ENCODE results near the gene ZNF26. TPM values are rescaled to one million over a fixed set of nuclear protein-coding genes. Genes with fewer than 3 reads are reported as not detected.
"Not testable (repeated sequence)": the region's sequence is repeated elsewhere in the genome, so short reads cannot be mapped to it uniquely, and the experiment has no call there.

Gene ZNF26
- total RNA-seq, 4 donors from 2014 or later: 10.5 to 23.4 (median 11.8) TPM

GRCh38 chr12:132966676-132967415 is 19.3 kb upstream of the ZNF26 start:
- H3K27me3 ChIP-seq: no peaks in the 10 kb centered on the region
- peaks cover 16% of the 10 kb centered on the region for H3K36me3 ChIP-seq
- no peak overlapping the region for H3K4me3 ChIP-seq
- H3K27ac ChIP-seq: no peak overlapping the region
- peaks cover 28% of the 10 kb centered on the region for H3K9me3 ChIP-seq
- 91% methylated on average over 6 of the region's 12 CpGs for WGBS
- TF ChIP-seq CTCF (IDR thresholded peaks at IDR 0.05) (no peak), EP300 (IDR thresholded peaks at IDR 0.05) (no peak), POLR2AphosphoS5 (IDR thresholded peaks at IDR 0.05) (no peak), POLR2A (IDR thresholded peaks at IDR 0.05) (no peak)
- no peak for DNase-seq (ENCODE audit: low spot score in 2 of 2)
- H3K4me1 ChIP-seq: no peaks in the 10 kb centered on the region

GRCh38 chr12:132967736-132968135 is 18.4 kb upstream of the ZNF26 start:
- no peaks in the 10 kb centered on the region for H3K4me1 ChIP-seq
- WGBS: 88% methylated on average over 19 of the region's 21 CpGs
- peaks cover 26% of the 10 kb centered on the region for H3K9me3 ChIP-seq
- TF ChIP-seq POLR2AphosphoS5 (IDR thresholded peaks at IDR 0.05) (no peak), CTCF (IDR thresholded peaks at IDR 0.05) (no peak), POLR2A (IDR thresholded peaks at IDR 0.05) (no peak), EP300 (IDR thresholded peaks at IDR 0.05) (no peak)
- no peak for DNase-seq (ENCODE audit: low spot score in 2 of 2)
- no peak overlapping the region for H3K27ac ChIP-seq
- no peak overlapping the region for H3K4me3 ChIP-seq
- H3K36me3 ChIP-seq: peaks cover 12% of the 10 kb centered on the region
- H3K27me3 ChIP-seq: no peaks in the 10 kb centered on the region

GRCh38 chr12:132972374-132972773 is 13.8 kb upstream of the ZNF26 start:
- no peaks in the 10 kb centered on the region for H3K27me3 ChIP-seq
- 82% methylated on average over 1 of the region's 1 CpG for WGBS
- H3K9me3 ChIP-seq: peaks cover 17% of the 10 kb centered on the region
- peaks cover 3% of the 10 kb centered on the region for H3K36me3 ChIP-seq
- no peak overlapping the region for H3K4me3 ChIP-seq
- TF ChIP-seq POLR2AphosphoS5 (IDR thresholded peaks at IDR 0.05) (no peak), POLR2A (IDR thresholded peaks at IDR 0.05) (no peak), EP300 (IDR thresholded peaks at IDR 0.05) (no peak), CTCF (IDR thresholded peaks at IDR 0.05) (no peak)
- H3K4me1 ChIP-seq: no peaks in the 10 kb centered on the region
- no peak overlapping the region for H3K27ac ChIP-seq
- no peak for DNase-seq (ENCODE audit: low spot score in 2 of 2)

- H3K27ac ChIP-seq; H3K36me3 ChIP-seq; H3K27me3 ChIP-seq; DNase-seq (ENCODE audit: low spot score in 2 of 2); H3K4me3 ChIP-seq; H3K4me1 ChIP-seq: not testable (repeated sequence)
- peaks cover 12% of the 10 kb centered on the region for H3K9me3 ChIP-seq
- 39% methylated on average over 13 of the region's 13 CpGs for WGBS
These were observed 9.3 kb upstream of the ZNF26 start for GRCh38 chr12:132976870-132977269.

- 4% methylated on average over 11 of the region's 11 CpGs for WGBS
- Histone ChIP-seq H3K27me3 (no peaks in the 10 kb centered on the region), H3K4me3 (peak overlapping the region; percentile 75), H3K4me1 (peaks cover 16% of the 10 kb centered on the region), H3K36me3 (peaks cover 19% of the 10 kb centered on the region), H3K27ac (no peak overlapping the region), H3K9me3 (peaks cover 13% of the 10 kb centered on the region)
- no peak for TF ChIP-seq CTCF (IDR thresholded peaks at IDR 0.05)
- no peak for TF ChIP-seq POLR2AphosphoS5 (IDR thresholded peaks at IDR 0.05)
- TF ChIP-seq EP300 (IDR thresholded peaks at IDR 0.05): no peak
- TF ChIP-seq POLR2A (IDR thresholded peaks at IDR 0.05): no peak
- DNase-seq (ENCODE audit: low spot score in 2 of 2): no peak
These were observed 688 bp downstream of the ZNF26 start for GRCh38 chr12:132986885-132987225.

- H3K9me3 ChIP-seq: peaks cover 94% of the 10 kb centered on the region
- no peak for TF ChIP-seq CTCF (IDR thresholded peaks at IDR 0.05)
- TF ChIP-seq EP300 (IDR thresholded peaks at IDR 0.05): no peak
- no peak for TF ChIP-seq POLR2AphosphoS5 (IDR thresholded peaks at IDR 0.05)
- no peak for TF ChIP-seq POLR2A (IDR thresholded peaks at IDR 0.05)
- H3K27me3 ChIP-seq: no peaks in the 10 kb centered on the region
- no peak overlapping the region for H3K27ac ChIP-seq
- H3K36me3 ChIP-seq: peaks cover 41% of the 10 kb centered on the region
- no peak overlapping the region for H3K4me3 ChIP-seq
- no peaks in the 10 kb centered on the region for H3K4me1 ChIP-seq
- no peak for DNase-seq (ENCODE audit: low spot score in 2 of 2)
- 47% methylated on average over 1 of the region's 1 CpG for whole genome bisulfite sequencing
These were observed 12.6 kb downstream of the ZNF26 start for GRCh38 chr12:132998741-132999140.
